ENCODE measurements around the gene DAB2IP.

The DAB2IP gene

DNA sequence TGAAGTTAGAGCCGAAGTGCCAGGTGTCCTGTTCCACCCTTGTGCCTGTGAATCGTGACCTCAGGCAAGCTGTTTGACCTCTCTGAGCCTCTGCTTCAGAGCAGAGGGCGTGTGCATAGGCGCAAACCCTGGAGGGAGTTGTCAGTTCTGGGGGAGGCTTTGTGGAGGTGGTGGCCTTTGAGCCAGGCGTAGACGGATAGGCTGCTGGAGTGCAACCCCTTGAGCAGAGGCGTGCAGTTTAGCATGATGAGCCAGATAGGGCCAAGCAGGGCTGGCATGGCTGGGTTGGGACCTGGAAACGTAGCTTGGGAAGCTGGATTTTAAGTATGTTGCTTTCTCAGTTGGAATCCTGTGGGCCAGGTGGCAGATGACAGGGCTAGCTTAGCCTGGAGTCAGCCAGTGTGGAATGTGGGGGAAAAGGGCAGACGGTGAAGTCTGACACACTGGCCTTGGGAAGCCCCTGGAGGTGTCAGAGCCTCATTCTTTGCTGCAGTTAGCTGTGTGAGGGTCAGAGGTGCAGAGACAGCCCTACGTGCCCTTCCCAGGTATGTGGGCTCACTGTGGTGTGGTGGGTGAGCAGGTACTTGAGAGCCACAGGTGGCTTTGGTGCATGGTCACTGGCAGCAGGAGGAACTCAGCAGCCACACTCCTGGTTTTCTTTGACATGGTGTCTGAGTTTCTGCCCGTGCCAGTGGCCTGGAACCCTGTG is 93.4 kb downstream of the DAB2IP start:
- peak; percentile 38 for DNase-seq (ENCODE audit: low spot score)

DNA sequence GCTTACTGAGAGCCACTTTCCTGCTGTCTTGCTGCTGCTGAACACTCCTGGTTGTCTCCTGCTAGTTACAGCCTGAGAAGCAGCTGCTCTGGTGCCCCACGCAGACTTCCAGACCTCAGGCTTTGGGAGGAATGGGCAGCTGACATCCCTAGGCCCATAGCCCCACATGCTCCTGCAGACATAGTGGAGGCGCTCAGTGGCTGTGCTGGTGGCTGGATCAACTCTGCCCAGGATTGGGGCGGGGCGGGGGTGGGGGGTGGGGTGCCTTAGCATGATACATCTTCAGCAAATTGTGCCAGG is 93.9 kb downstream of the DAB2IP start:
- DNase-seq (ENCODE audit: low spot score), result no peak

DNA sequence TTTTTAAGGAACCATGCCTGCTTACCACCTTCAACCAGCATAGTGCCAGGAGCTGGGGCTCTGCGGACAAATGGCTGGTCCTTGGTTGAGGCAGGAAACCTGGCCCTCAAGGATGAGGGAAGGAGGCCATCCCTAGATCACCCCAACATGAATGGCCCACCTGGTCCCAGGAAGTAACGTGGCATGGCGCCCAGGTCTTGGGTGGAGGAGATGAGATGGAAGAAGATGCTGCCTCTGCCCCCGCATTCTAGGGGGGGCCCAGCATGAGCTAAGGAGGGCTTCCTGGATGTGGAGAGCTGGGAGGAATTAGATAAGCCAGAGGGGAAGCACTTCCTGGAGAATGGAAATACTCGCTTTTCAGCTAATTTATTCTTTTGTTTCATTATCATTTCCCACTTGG is 95.0 kb downstream of the DAB2IP start:
- no peak for DNase-seq (ENCODE audit: low spot score)

DNA sequence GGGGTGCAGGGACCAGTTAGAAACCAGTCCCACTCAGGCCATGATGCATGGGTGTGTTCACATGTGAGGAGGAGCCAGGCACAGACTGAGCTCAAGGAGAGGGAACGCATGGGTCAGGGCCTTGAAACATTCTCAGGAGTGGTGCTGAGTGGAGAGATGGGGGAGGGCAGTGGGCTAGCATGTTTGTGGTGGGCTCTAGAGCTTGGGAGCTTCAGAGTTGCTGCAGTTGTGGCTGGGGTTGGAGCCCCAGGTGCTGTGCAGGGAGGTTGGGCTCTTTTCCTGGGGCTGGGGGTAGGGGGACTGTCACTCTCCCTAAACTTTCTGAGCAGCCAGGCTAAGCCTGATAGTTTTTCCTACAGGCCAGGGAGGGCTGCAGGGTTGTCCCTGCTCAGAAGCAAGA is 95.4 kb downstream of the DAB2IP start:
- no peak for DNase-seq (ENCODE audit: low spot score)

DNA sequence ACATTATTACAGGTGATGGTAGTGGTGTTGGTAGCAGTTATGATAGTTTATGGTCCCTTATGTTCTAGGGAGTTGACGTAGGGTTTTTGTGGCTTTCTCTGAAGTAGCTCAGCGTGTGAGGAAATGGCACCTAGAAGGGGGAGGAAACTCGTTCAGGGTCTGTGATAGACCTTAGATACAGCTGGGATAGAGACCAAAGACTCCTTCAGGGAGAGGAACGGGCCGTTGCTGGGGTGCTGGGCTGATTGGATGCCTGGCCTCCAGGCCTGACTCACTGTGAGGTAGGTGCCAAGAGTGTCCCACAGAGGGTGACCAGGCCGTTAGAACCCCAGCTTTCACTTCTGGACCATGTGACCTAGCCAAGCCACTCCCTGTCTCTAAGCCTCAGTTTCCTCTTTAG is 96.6 kb downstream of the DAB2IP start:
- peak; percentile 73 for DNase-seq (ENCODE audit: low spot score)

DNA sequence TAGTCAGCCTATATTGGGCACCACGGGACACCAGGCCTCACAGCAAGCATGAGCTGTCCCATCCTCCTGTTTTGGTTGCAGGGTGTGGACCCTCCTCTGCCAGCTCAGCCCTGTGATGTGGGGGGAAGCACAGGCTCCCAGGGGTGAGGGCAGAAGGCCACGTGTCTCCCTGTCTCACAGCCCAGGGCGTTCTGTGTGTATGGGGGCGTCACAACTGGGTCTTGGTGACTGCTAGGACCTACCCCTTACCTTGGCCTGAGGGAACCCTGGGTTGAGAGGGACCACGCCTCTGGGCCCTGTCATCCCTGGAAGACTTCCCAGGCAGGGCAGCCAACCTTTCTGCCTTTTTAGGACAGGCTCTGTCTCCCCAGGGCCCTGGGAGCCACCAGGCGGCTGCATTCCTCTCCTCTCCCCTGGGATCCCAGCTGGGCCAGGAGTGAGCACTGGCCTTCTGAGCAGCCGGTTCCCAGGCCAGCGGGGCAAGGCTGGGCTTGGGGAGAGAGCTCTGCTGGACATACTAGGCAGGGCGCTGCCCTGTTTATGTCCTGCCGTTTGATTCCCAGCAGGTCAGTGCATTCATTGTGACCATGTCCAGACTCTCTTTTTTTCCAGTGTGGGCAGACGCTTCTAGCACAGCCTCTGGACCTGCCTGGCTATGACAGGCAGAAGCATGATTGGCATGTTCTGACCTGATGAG is 97.4 kb downstream of the DAB2IP start:
- peak; percentile 78 for DNase-seq (ENCODE audit: low spot score)

DNA sequence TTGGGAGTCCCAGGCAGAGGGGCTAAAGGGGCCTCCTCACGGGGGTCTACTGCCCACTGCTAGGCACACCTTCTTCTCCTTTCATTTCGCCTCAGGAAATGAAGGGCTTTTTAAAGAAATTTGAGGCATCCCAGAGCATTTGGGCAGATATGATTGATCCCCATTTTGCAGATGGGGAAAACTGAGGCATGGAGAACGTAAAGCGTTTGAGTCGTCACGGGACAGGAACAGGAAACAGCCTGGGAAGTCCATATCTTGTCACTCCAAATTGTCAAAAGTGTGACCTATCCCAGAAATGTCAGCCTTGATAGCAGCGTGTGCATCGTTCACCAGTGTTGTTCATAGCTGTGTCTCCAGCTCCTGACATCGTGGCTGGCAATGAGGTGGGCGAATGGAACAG is 98.2 kb downstream of the DAB2IP start:
- no peak for DNase-seq (ENCODE audit: low spot score)

DNA sequence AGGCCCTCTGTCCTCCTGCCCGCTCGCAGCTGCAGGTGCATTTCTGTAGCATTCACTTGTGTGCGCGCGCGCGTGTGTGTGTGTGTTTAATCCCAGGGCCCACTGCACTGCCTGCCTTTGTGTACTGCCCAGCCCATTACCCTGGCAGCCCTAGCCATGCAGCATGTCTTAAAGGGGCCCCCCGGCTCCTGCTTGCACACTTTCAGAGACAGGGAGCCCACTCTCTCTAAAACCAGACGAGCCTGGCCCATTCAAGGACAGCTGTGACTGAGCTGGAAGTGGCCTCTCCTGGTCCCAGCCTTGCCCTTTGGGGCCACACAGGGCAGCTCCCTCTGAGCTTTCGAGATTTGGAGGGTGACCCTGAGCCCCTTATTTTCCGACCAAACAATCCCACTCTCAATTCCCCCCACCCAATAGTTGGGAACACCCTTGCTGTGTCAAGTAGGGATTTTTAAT is 98.9 kb downstream of the DAB2IP start:
- DNase-seq (ENCODE audit: low spot score), result no peak

DNA sequence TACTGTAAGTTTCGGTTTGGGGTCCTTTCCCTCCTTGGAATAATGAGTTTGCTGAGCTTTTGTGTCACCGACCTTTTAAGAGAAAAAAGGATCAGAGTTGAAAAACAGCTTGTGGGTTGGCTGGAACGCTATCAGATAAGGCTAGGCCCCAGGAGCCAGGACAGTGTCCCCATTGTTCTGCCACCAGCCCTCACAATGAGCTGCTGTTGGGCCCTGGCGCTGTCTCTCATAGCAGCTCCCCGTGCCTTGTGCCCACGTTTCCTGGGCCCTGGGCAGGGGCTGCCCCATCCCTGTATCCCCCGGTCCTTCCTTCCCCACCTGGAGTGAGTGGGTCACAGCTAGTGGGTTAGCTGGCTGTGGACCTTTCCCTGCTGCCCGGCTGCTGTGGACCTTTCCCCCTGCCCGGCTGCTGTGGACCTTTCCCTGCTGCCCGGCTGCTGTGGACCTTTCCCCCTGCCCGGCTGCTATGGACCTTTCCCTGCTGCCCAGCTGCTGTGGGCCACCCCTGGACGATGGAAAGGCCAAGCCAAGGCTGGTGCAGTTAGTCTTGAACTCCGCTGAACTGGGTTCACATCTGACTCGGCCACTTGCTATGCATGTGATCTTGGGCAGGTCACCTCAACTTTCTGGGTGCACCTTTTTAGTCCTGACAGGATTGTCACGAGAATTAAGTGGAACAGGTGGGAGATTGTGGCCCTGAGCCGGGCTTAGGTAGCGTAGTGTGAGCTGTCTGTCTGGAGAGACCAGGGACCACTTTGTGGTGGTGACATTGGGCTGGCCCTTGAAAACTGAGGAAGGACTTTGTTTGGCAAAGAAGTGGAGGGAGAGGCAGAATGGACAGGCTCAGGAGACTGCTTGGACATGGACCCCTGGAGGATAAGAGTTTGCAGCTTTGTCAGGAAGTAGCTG is 99.5 kb downstream of the DAB2IP start:
- DNase-seq (ENCODE audit: low spot score), result no peak

DNA sequence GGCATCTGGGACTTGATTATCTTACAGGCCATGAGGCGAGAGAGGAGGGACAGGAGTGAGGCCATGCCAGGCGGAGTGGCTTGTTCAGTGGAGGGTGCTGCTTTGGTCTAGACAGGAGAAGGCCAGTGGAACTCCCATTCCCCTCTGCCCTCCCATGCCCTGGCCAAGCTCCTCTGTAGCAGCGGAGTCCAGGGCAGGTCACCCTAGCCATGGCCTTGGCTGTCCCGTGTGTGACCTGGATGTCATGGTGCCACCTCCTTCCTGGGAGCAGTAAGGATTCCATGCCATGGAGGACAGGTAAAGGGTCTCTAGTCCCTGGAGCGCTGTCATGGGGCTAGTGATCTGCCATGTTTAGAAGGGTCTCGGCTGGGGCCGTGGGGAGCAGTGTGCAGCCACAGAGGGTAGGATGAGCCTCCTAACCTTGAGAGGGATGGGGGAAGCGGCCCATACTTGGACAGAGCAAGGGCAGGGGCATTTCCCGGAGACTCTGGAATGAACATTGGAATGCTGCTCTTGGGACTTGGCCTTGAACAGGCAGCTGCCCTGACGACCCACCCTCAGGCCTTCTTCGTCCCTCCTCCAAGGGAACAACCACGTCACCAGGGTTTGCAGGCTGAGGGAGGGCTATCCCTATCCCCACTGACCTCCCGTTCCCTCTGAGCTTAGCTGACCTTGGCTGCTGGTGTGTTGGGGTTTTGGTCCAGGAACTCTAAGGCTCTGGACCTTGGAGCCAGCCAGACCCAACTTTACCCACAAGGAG is 100.4 kb downstream of the DAB2IP start:
- no peak for DNase-seq (ENCODE audit: low spot score)

DNA sequence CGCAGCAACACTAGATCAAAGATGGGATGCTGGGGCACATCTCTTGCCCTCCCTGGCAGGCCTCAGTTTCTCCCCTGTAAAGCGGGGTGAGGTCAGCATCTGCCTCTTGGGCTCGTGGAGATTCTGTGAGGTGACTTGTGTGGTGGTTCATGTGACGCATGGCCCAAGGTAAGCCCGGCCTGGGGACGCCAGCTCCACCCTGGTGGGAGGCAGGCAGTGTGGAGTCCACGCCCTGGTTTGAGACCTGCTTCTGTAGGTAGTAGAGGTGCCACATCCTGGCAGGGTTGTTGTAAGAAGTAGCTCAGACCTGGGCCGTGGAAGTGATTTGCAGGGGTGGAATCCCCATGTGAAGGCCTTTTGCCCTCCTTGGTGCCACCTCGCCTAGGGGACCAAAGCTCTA is 101.5 kb downstream of the DAB2IP start:
- no peak for DNase-seq (ENCODE audit: low spot score)

DNA sequence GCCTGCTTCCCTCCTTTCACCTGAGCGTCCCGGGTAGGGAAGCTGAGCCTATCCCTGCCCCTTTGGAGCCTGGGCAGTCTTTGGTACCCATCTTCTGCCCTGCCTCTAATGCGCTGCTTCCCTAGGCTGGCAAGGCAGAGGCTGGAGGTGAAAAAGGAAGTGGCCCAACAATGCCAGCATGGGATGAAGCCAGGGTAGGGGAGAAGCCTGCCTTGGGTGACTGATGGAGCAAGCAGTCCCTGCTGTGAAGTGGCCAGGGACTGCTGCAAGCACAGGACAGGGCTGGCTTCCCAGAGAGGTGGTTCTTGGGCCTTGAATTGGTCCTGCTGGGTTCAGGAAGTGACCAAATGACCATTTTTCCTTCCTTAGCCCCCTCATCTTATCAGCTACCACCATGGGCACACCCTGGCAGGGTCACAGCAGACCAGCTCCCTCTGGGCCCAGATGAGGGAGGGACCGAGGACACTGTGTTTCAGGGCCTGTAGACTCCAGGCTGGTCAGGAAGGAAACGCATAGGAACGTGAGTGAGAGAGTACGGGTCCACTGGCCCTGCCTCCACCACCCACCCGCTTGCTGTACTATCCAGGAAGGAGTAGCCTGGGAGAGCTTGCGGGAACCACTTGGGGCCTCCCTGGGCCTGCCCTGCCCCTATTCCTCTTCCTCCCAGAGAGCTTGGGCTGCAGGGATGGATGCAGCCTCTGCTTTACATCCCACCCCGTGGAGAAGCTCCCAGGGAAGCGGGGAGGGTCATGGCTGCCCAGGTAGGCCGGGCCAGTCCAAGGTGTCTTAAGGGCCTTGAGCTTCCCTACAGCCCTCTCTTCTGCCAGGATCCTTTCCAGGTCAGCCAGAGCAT is 102.6 kb downstream of the DAB2IP start:
- DNase-seq (ENCODE audit: low spot score), result no peak

DNA sequence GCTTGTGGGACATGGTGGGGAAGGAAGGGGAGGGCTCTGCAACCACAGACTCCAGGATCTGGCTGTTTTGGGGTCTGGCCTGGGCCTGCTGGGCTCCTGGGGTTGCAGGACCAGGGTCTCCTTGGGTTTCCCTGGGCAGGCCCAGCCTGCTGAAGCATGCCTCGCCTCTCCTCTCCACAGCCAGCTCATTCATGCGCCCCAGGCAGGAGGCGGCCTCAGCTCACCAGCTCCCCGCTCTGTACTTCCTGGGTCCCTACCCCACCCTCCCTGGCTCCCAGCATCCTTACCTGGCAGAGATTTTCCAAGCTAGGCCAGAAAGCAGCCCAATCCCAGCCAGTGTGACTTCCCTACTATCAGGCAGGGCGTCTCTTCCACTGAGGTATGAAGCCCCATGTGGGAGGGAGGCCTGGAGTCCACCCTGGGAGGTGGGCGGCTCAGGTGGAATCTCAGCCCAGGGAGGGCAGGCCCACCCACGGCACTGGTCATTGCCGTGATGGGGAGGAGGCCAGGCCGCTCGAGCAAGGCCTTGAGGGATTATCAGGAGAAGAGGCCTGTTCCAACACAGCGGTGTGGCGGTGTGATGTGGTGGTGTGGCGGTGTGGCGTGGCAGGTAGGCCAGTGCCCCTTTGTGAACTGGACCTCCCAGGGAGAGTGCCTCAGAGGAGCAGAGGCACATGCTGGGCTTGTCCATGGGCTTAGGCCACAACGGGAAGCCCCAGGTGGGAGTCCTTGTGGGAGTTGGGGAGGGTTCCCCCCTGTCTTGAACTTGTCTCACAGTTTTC is 103.4 kb downstream of the DAB2IP start:
- no peak for DNase-seq (ENCODE audit: low spot score)

DNA sequence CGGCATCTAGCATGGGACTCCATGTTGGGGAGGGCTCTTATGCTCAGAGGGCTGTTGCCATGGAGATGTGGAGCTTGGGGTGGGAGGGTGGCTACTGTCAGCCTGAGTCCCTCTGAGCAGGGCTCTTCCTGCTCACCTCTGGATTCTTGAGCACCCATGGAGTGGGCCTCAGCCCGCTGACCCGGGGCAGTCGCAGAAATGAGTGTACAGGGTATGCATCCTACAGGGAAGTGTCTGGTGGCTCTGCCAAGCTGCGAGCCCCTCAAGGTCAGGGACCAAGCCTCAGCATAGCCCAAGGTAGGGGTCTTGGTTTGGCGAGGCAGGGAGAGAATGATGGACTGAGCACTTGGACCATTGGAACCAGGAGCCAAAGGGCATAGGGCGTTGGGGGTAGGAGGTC is 104.1 kb downstream of the DAB2IP start:
- no peak for DNase-seq (ENCODE audit: low spot score)

DNA sequence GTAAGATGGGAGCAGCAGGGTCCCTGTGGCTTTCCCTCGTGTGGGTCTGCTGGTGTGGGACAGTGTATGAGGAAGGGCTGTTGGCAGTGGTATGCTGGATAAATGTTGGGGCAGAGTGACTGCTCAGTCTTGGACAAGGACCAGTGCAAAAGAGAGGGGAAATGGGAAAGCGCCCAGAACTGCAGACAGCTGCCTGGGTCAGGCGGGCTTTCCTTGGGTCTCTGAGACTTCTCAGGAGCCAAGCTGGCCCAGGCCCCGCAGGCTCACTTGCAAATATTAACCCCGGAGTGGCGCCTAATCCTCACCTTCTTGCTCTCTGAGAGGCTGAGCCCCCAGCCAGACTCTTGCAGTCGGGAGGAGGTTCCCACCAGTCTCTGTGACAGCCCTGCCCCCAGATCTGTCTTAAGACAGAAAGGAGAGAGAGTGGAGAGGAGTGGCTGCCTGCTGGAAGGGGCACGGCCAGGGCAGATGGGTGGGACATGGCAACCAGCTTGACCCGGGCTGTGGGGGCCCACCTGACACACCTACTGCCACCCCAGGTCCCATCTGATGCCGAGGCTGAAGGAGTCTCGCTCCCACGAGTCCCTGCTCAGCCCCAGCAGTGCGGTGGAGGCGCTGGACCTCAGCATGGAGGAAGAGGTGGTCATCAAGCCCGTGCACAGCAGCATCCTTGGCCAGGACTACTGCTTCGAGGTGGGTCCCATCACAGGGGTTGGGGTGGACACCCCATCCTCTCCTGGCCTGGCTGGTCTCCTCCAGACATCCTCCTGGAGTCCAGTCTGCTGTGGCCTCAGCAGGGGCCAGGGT is 105.2 kb downstream of the DAB2IP start:
- DNase-seq (ENCODE audit: low spot score), result no peak

DNA sequence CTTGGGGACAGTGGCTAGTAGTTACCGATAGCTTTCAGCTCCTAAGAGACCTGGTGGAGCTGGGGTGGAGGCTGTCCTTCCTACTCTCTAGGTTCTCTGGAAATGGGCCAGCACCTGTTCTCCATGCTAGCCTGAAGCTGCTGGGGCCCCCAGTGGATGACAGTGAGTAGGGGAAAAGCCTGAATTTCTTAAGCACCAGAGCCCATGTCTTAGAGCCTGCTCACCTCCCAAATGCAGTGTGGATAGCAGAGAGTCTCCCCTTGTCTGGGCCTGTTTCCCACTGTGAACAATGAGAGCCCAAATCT is 105.8 kb downstream of the DAB2IP start:
- DNase-seq (ENCODE audit: low spot score), result no peak

DNA sequence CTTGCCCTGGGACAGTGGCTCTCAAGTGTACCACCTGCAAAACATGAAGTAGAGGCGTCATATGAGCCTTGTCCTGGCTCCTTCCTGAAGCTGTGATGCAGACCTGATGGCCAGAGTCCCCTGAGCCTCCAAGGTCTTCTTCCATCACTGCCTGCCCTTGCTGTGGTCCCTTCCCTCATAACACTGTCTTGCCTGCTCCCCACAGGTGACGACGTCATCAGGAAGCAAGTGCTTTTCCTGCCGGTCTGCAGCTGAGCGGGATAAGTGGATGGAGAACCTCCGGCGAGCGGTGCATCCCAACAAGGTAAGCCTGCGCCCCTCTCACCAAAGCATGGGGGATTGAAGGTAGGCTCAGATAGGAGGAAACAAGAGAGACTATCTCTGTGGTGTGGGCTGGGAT is 107.3 kb downstream of the DAB2IP start:
- DNase-seq (ENCODE audit: low spot score), result no peak

DNA sequence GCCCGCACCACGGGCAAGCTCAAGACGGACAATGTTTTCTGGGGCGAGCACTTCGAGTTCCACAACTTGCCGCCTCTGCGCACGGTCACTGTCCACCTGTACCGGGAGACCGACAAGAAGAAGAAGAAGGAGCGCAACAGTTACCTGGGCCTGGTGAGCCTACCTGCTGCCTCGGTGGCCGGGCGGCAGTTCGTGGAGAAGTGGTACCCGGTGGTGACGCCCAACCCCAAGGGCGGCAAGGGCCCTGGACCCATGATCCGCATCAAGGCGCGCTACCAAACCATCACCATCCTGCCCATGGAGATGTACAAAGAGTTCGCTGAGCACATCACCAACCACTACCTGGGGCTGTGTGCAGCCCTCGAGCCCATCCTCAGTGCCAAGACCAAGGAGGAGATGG is 108.6 kb downstream of the DAB2IP start:
- no peak for DNase-seq (ENCODE audit: low spot score)

DNA sequence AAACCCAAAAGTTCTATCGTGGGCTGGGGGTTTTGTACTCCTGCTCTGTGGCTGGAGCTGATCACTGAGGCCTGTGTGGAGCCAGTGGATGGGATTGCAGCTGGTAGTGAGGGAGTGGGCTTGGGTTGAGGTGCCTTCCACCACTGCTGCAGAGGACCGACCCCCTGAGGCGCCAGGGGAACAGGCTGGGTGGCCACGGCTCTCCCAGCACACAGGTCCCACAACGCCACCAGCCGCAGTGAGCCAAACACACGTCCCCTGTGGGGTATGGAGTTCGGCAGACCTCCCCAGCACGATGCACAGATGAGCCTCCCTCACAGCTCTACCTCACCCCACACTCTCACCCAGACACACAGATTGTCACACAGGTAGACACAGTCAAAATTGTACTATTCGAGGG is 109.1 kb downstream of the DAB2IP start:
- no peak for DNase-seq (ENCODE audit: low spot score)

DNA sequence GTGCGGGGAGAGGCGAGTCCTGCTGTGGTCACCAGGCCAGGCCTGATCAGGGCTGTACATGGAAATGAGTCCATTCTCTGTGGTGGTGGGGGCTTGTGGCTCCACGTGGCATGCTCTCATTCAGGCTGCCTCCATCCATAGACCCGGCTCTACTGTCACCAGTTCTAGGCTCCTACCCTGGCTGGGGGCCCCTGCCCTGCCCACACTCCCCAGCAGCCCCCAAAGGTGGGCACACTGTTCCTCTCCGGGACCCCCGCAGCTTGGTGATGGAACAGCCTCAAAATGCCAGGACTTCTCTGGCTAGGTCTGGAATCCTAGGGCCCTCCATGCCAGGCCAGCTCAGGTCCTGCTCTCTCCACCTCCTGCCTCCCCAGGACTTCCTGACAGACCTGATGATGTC is 111.7 kb downstream of the DAB2IP start:
- no peak for DNase-seq (ENCODE audit: low spot score)
